Measurements from ENCODE around the gene GRM8. TPM values are rescaled to one million over a fixed set of nuclear protein-coding genes. Genes with fewer than 3 reads are reported as not detected.
"Not testable (repeated sequence)": the region's sequence is repeated elsewhere in the genome, so short reads cannot be mapped to it uniquely, and the experiment has no call there.

The GRM8 gene
- total RNA-seq, 1 experiment from 2014 or later, result not detected

GRCh38 chr7:126881315-126881714, 371.4 kb downstream of the GRM8 start:
- POLR2A ChIA-PET, result no interaction called here
- no peak overlapping the region for H3K4me3 ChIP-seq (ENCODE audit: low read depth, low read length)
- Mint-ChIP-seq H3K4me3 (ENCODE audit: unreplicated experiment) (no peak overlapping the region), H3K27me3 (ENCODE audit: insufficient read depth, unreplicated experiment) (no peaks in the 10 kb centered on the region), H3K9me3 (ENCODE audit: unreplicated experiment) (peaks cover 11% of the 10 kb centered on the region), H3K4me1 (ENCODE audit: low read depth, unreplicated experiment) (no peaks in the 10 kb centered on the region), H3K27ac (ENCODE audit: unreplicated experiment) (no peak overlapping the region), H3K36me3 (ENCODE audit: insufficient read depth, unreplicated experiment) (no peaks in the 10 kb centered on the region)
- no TSS peak for BruUV-seq (replicated peaks)
- no peaks in the 10 kb centered on the region for H3K36me3 ChIP-seq (ENCODE audit: control insufficient read depth, insufficient read depth, low read length)
- intact Hi-C loops (cut with micrococcal nuclease; ENCODE audit: unreplicated experiment), result no loop called here
- no peak for TF ChIP-seq CTCF (IDR thresholded peaks at IDR 0.05; ENCODE audit: insufficient read depth in 1 of 2, low read depth in 1 of 2, low read length in 1 of 2, severe bottlenecking in 1 of 2, unreplicated experiment in 1 of 2)
- H3K27me3 ChIP-seq (replicated peaks; ENCODE audit: control insufficient read depth, insufficient read depth, low read length), result no peaks in the 10 kb centered on the region
- DNase-seq, result no peak
- peaks cover 26% of the 10 kb centered on the region for H3K4me1 ChIP-seq
- H3K9me3 ChIP-seq, result no peaks in the 10 kb centered on the region
- CTCF ChIA-PET, result no interaction called here

GRCh38 chr7:126876536-126876935, 376.2 kb downstream of the GRM8 start:
- H3K4me3 Mint-ChIP-seq (ENCODE audit: unreplicated experiment); CTCF ChIA-PET; POLR2A ChIA-PET; H3K27me3 ChIP-seq (replicated peaks; ENCODE audit: control insufficient read depth, insufficient read depth, low read length); BruUV-seq (replicated peaks); intact Hi-C loops (cut with micrococcal nuclease; ENCODE audit: unreplicated experiment); H3K4me1 Mint-ChIP-seq (ENCODE audit: low read depth, unreplicated experiment); H3K4me1 ChIP-seq; H3K4me3 ChIP-seq (ENCODE audit: low read depth, low read length); H3K27ac Mint-ChIP-seq (ENCODE audit: unreplicated experiment); H3K36me3 ChIP-seq (ENCODE audit: control insufficient read depth, insufficient read depth, low read length); H3K27me3 Mint-ChIP-seq (ENCODE audit: insufficient read depth, unreplicated experiment); H3K9me3 ChIP-seq; H3K36me3 Mint-ChIP-seq (ENCODE audit: insufficient read depth, unreplicated experiment); DNase-seq: not testable (repeated sequence)
- peaks cover 11% of the 10 kb centered on the region for H3K9me3 Mint-ChIP-seq (ENCODE audit: unreplicated experiment)

GRCh38 chr7:126856691-126857291, 395.9 kb downstream of the GRM8 start:
- H3K4me3 Mint-ChIP-seq (ENCODE audit: unreplicated experiment), result no peak overlapping the region
- no peaks in the 10 kb centered on the region for H3K36me3 ChIP-seq (ENCODE audit: control insufficient read depth, insufficient read depth, low read length)
- H3K27ac Mint-ChIP-seq (ENCODE audit: unreplicated experiment), result no peak overlapping the region
- H3K9me3 ChIP-seq, result no peaks in the 10 kb centered on the region
- H3K4me1 Mint-ChIP-seq (ENCODE audit: low read depth, unreplicated experiment), result no peaks in the 10 kb centered on the region
- ChIA-PET POLR2A (no interaction called here), CTCF (no interaction called here)
- BruUV-seq (replicated peaks), result no TSS peak
- no peaks in the 10 kb centered on the region for H3K9me3 Mint-ChIP-seq (ENCODE audit: unreplicated experiment)
- intact Hi-C loops (cut with micrococcal nuclease; ENCODE audit: unreplicated experiment), result loop anchor here (2.0 kb wide), 3 partner anchors 44 to 396 kb away; partner anchors contain the start of gene GRM8
- H3K27me3 ChIP-seq (replicated peaks; ENCODE audit: control insufficient read depth, insufficient read depth, low read length), result no peaks in the 10 kb centered on the region; the same call in 1 of the 2 replicates
- no peaks in the 10 kb centered on the region for H3K4me1 ChIP-seq
- no peaks in the 10 kb centered on the region for H3K36me3 Mint-ChIP-seq (ENCODE audit: insufficient read depth, unreplicated experiment)
- peaks cover 6% of the 10 kb centered on the region for H3K27me3 Mint-ChIP-seq (ENCODE audit: insufficient read depth, unreplicated experiment)
- H3K4me3 ChIP-seq (ENCODE audit: low read depth, low read length), result no peak overlapping the region
- peak; percentile 56 to 60 for TF ChIP-seq CTCF (IDR thresholded peaks at IDR 0.05; ENCODE audit: insufficient read depth in 1 of 2, low read depth in 1 of 2, low read length in 1 of 2, severe bottlenecking in 1 of 2, unreplicated experiment in 1 of 2)
- peak in 1 of 2 experiments; percentile 12 for DNase-seq

GRCh38 chr7:126845331-126845730, 407.4 kb downstream of the GRM8 start:
- DNase-seq, result no peak
- no peak overlapping the region for H3K27ac Mint-ChIP-seq (ENCODE audit: unreplicated experiment)
- H3K27me3 ChIP-seq (replicated peaks; ENCODE audit: control insufficient read depth, insufficient read depth, low read length), result no peaks in the 10 kb centered on the region
- H3K36me3 Mint-ChIP-seq (ENCODE audit: insufficient read depth, unreplicated experiment), result no peaks in the 10 kb centered on the region
- no peaks in the 10 kb centered on the region for H3K9me3 ChIP-seq
- intact Hi-C loops (cut with micrococcal nuclease; ENCODE audit: unreplicated experiment), result no loop called here
- ChIA-PET CTCF (no interaction called here), POLR2A (no interaction called here)
- peaks cover 11% of the 10 kb centered on the region for H3K27me3 Mint-ChIP-seq (ENCODE audit: insufficient read depth, unreplicated experiment)
- TF ChIP-seq CTCF (IDR thresholded peaks at IDR 0.05; ENCODE audit: insufficient read depth in 1 of 2, low read depth in 1 of 2, low read length in 1 of 2, severe bottlenecking in 1 of 2, unreplicated experiment in 1 of 2), result no peak
- H3K4me3 ChIP-seq (ENCODE audit: low read depth, low read length), result no peak overlapping the region
- no peaks in the 10 kb centered on the region for H3K4me1 ChIP-seq
- peaks cover 8% of the 10 kb centered on the region for H3K9me3 Mint-ChIP-seq (ENCODE audit: unreplicated experiment)
- BruUV-seq (replicated peaks), result no TSS peak
- no peaks in the 10 kb centered on the region for H3K36me3 ChIP-seq (ENCODE audit: control insufficient read depth, insufficient read depth, low read length)
- no peak overlapping the region for H3K4me3 Mint-ChIP-seq (ENCODE audit: unreplicated experiment)
- no peaks in the 10 kb centered on the region for H3K4me1 Mint-ChIP-seq (ENCODE audit: low read depth, unreplicated experiment)

Measured in Caco-2 (cell line).